ENCODE data around the gene NTSR1. TPM values are rescaled to one million over a fixed set of nuclear protein-coding genes. Genes with fewer than 3 reads are reported as not detected.

The NTSR1 gene
- total RNA-seq, 4 donors from 2014 or later, result 0.67 TPM; not detected in 3

DNA sequence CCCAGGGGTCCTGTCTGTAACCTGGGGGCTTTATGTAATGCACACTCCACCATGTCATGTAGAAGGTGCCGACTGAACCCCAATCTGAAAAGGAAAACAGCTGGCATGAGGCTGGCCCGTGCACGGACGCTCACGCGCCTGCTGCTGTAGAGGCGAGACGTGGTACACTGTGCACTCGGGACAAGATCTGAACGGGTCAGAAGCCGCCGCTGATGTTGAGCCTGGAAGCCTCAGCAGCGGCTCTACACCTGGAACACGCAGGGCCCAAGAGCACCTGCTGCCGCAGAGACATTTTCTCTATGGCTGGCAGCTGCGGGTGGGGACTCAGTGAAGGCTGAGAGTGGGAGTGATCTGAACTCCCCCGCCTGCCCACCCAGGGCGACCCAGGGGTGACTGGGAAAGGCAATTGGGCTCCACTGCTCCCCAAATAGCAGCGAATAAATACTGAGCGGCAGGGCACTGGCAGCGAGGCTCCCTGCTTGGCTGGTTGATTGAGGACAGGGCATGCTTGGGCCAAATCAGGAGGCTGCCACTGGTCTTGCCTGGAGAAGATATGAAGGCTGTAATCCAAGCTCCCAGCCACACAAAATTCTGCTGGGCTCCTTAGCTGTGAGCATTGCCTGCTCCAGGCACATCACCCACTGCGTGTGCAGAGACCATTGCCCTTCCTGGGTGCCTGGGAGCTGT is 93.5 kb downstream of the NTSR1 start:
- intact Hi-C loops (cut with DNase I), result no loop called here
- no peaks in the 10 kb centered on the region for H3K9me3 ChIP-seq
- no peaks in the 10 kb centered on the region for H3K27me3 ChIP-seq
- peak in 1 of 2 donors; percentile 54 for DNase-seq
- TF ChIP-seq POLR2A (IDR thresholded peaks at IDR 0.05), result peak in 1 of 2 donors; percentile 10
- TF ChIP-seq, protein P1, sequence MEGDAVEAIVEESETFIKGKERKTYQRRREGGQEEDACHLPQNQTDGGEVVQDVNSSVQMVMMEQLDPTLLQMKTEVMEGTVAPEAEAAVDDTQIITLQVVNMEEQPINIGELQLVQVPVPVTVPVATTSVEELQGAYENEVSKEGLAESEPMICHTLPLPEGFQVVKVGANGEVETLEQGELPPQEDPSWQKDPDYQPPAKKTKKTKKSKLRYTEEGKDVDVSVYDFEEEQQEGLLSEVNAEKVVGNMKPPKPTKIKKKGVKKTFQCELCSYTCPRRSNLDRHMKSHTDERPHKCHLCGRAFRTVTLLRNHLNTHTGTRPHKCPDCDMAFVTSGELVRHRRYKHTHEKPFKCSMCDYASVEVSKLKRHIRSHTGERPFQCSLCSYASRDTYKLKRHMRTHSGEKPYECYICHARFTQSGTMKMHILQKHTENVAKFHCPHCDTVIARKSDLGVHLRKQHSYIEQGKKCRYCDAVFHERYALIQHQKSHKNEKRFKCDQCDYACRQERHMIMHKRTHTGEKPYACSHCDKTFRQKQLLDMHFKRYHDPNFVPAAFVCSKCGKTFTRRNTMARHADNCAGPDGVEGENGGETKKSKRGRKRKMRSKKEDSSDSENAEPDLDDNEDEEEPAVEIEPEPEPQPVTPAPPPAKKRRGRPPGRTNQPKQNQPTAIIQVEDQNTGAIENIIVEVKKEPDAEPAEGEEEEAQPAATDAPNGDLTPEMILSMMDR (IDR thresholded peaks at IDR 0.05), result no peak
- WGBS, 2 donors, result 83 to 86% methylated on average over 21 of the region's 22 CpGs
- peaks cover 9 to 20% of the 10 kb centered on the region in 2 donors for H3K4me1 ChIP-seq
- no peak overlapping the region for H3K4me3 ChIP-seq (replicated peaks in 1 of 3)
- H3K27ac ChIP-seq, result no peak overlapping the region
- peaks cover 17 to 19% of the 10 kb centered on the region in 2 donors for H3K36me3 ChIP-seq

- H3K27me3 ChIP-seq, result no peaks in the 10 kb centered on the region
- intact Hi-C loops (cut with DNase I), result no loop called here
- H3K4me3 ChIP-seq (replicated peaks in 1 of 3), result peak overlapping the region in 1 of 3 donors; percentile 96
- H3K27ac ChIP-seq, result peak overlapping the region; percentile 50 to 91 (median 81)
- H3K36me3 ChIP-seq, result peaks cover 23 to 30% of the 10 kb centered on the region in 2 donors
- H3K4me1 ChIP-seq, result peaks cover 8 to 23% of the 10 kb centered on the region in 2 donors
- H3K9me3 ChIP-seq, result no peaks in the 10 kb centered on the region
- DNase-seq, result no peak
- 37 to 38% methylated on average over 14 to 15 of the region's 25 CpGs for WGBS, 2 donors
- TF ChIP-seq, protein P1 (IDR thresholded peaks at IDR 0.05), result no peak
- TF ChIP-seq POLR2A (IDR thresholded peaks at IDR 0.05), result no peak
These were observed 95.5 kb downstream of the NTSR1 start for GRCh38 chr20:62804021-62804626.

GRCh38 chr20:62804627-62805154 is 96.1 kb downstream of the NTSR1 start, which contains the start of gene OGFR:
TSS of gene OGFR (plus strand) at chr20:62804835. CDS start at chr20:62804860, 25 bp downstream.
- peaks cover 24 to 30% of the 10 kb centered on the region in 2 donors for H3K36me3 ChIP-seq
- DNase-seq, result peak; percentile 65 to 67

DNA sequence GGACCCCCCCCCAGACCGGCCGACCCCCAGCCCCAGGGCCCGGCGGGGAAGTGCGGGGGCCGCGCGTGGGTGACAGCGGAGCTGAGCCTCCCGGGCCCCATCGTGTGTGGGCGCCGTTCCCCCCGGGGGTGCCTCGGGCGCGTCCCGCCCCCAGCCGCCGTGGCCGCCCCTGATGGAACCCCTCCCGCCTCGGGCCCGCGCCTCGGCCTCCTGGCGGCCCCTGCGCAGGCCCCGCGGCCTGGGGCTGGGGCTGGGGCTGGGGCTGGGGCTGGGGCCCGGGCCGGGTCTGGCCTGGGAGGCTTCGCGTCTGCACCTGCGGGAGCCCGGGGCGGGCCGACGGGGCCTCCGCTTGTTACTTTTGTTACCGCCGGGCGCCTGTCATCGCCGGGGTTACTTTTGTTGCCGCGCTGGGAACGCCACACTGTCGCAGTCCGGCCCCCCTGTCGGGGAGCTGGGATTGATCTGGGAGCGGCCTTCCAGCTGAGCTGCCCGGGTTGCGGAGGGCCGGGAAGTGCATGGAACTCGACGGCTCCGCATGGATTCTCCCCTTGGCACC is 96.6 kb downstream of the NTSR1 start:
- H3K9me3 ChIP-seq, result no peaks in the 10 kb centered on the region
- intact Hi-C loops (cut with DNase I), result loop anchor here (5.0 kb wide), 1 partner anchor 138 kb away; no protein-coding TSS in a partner anchor
- DNase-seq, result peak in 1 of 2 donors; percentile 66
- H3K4me3 ChIP-seq (replicated peaks in 1 of 3), result peak overlapping the region; percentile 31 to 98 (median 96)
- H3K36me3 ChIP-seq, result peaks cover 26 to 30% of the 10 kb centered on the region in 2 donors
- peaks cover 8 to 23% of the 10 kb centered on the region in 2 donors for H3K4me1 ChIP-seq
- TF ChIP-seq, protein P1 (IDR thresholded peaks at IDR 0.05), result no peak
- TF ChIP-seq POLR2A (IDR thresholded peaks at IDR 0.05), result peak in 1 of 2 donors; percentile 30
- H3K27ac ChIP-seq, result peak overlapping the region; percentile 81 to 91 (median 81)
- no peaks in the 10 kb centered on the region for H3K27me3 ChIP-seq
- 0% methylated on average over 3 of the region's 58 CpGs; no CpG with 5 or more reads in 1 of the 2 donors for WGBS, 2 donors

More at GRCh38 chr20:62804627-62805154, 96.1 kb downstream of the NTSR1 start, which contains the start of gene OGFR:
- peaks cover 8 to 23% of the 10 kb centered on the region in 2 donors for H3K4me1 ChIP-seq
- no peaks in the 10 kb centered on the region for H3K27me3 ChIP-seq
- no peaks in the 10 kb centered on the region for H3K9me3 ChIP-seq
- 0 to 3% methylated on average over 13 to 21 of the region's 77 CpGs for WGBS, 2 donors
- H3K27ac ChIP-seq, result peak within 1 kb of the TSS; percentile 81 to 91 (median 81)
- intact Hi-C loops (cut with DNase I), result loop anchor here (5.0 kb wide), 1 partner anchor 137 kb away; no protein-coding TSS in a partner anchor
- H3K4me3 ChIP-seq (replicated peaks in 1 of 3), result peak within 1 kb of the TSS; percentile 31 to 98 (median 96)
- TF ChIP-seq, protein P1 (IDR thresholded peaks at IDR 0.05), result no peak
- TF ChIP-seq POLR2A (IDR thresholded peaks at IDR 0.05), result peak; percentile 23 to 69
